Heart right ventricle (tissue), 16 donors: ENCODE results near the gene NETO1. TPM values are rescaled to one million over a fixed set of nuclear protein-coding genes. Genes with fewer than 3 reads are reported as not detected.

Source experiments
- ATAC-seq, 8 donors: fragments of 200-7000 bp; cut with Tn5 transposase; one replicate each; pipeline ENCODE4 v1.9.1; 2020; ENCODE audit warnings: mild to moderate bottlenecking in 8 of 8, moderate library complexity in 8 of 8, moderate number of reproducible peaks in 1 of 8
- DNase-seq, 2 donors: peaks; one replicate each; pipeline ENCODE4 v3.0.0-alpha.2; 2020
- H3K27ac ChIP-seq, 10 donors: fragments of 200-600 bp; sonication (generic) in 2 of 10; one replicate each; pipeline versions ENCODE4 v1.5.0 to v1.8.0; 2020 to 2022; ENCODE audit warnings: mild to moderate bottlenecking in 3 of 10
- H3K27me3 ChIP-seq, 7 donors: fragments of 200-600 bp; one replicate each; pipeline ENCODE4 v1.8.0; 2021 to 2022; ENCODE audit warnings: mild to moderate bottlenecking in 2 of 7
- H3K36me3 ChIP-seq, 9 donors: fragments of 200-600 bp; sonication (generic) in 1 of 9; one replicate each; pipeline versions ENCODE4 v1.5.0 to v1.8.0; 2020 to 2022; ENCODE audit warnings: mild to moderate bottlenecking in 2 of 9
- H3K4me1 ChIP-seq, 9 donors: fragments of 200-600 bp; sonication (generic) in 1 of 9; one replicate each; pipeline versions ENCODE4 v1.5.0 to v1.8.0; 2020 to 2022; ENCODE audit warnings: mild to moderate bottlenecking in 4 of 9
- H3K4me3 ChIP-seq, 10 donors: fragments of 200-600 bp; sonication (generic) in 2 of 10; one replicate each; pipeline versions ENCODE4 v1.5.0 to v1.8.0; 2020 to 2022; ENCODE audit warnings: mild to moderate bottlenecking in 7 of 10, moderate library complexity in 2 of 10
- H3K9me3 ChIP-seq, 11 donors: fragments of 200-600 bp in 10 of 11; sonication (generic) in 2 of 11; one replicate each; pipeline versions ENCODE4 v1.5.0 to v1.8.0; 2013 to 2022; ENCODE audit warnings: mild to moderate bottlenecking in 2 of 11, control low read depth in 1 of 11, moderate library complexity in 1 of 11
- CTCF ChIP-seq, 9 donors: fragments of 200-600 bp; sonication (generic) in 2 of 9; IDR thresholded peaks; one replicate each; pipeline versions ENCODE4 v1.5.0 to v1.8.0; 2021 to 2022; ENCODE audit warnings: antibody characterized with exemption in 9 of 9, mild to moderate bottlenecking in 5 of 9, moderate library complexity in 1 of 9
- WGBS, 2 donors: extraction: QIAGEN DNeasy Blood & Tissue Kit; methylation state at CpG; one replicate each; pipeline ENCODE4 v1.1.7; 2013; ENCODE audit warnings: inconsistent platforms in 1 of 2; 5-methylcytosine and 5-hydroxymethylcytosine counted together
- intact Hi-C, 10 donors: fragments of 100-400 bp; cut with DNase I; formaldehyde crosslinking; loops; one replicate each; pipeline versions ENCODE4 v1.11.1 to v1.14.2; 2022
- polyA plus RNA-seq, 2 donors: library from polyadenylated mRNA; stranded (reverse); fragments of 200-250 nt; gene quantifications; one replicate each; pipeline ENCODE4 v1.2.3, GENCODE V29; 2013
- total RNA-seq, 10 donors: library from RNA; stranded (reverse); fragmentation: NEBNext Ultra II Directional in 3 of 10; extraction: Animal tissue kit (Norgen Biotek cat#: 25700) in 3 of 10; gene quantifications; one replicate each; pipeline versions ENCODE4 v1.2.1 to v1.2.4, GENCODE V29; 2021 to 2023
- donor health status: Arrhythmogenic right ventricular cardiomyopathy.
- donor health status: ischemic (EF 13 %, LVEDD 7.1; RV severe dilation, severe dysfunction).
- donor health status: healthy with polysubstance abuse.
- donor health status: DM: no; HTN: yes; CAD: no.
- donor health status: DM: no; HTN: no; CAD: no.
- donor health status: ischemic (EF 25% LVEDD 6.9; RV normal size, moderate dysfunction).
- donor health status: ischemic (EF 25% LVEDD 5.7; RV mildly dilated, moderate dysfunction).
- donor health status: healthy.
- donor health status: DM: yes; HTN: yes; CAD: no.
- donor health status: Ischemic cardiomyopathy.
- donor health status: ischemic (EF 35%, LVEDD 5.7; RV mildly dilated, moderate dysfunction).
- donor health status: nonischemic (EF 11% LVEDD 7.7; RV severe dilation, severe dysfunction).
- donor health status: DM: yes; HTN: yes; CAD: no.
- donor health status: PGD.
- donor health status: ischemic (EF 29% LVEDD 5.4; RV normal size, mild dysfunction).
- donor health status: nonischemic (EF 23%, LVEDD 6.1; RV moderate dilation, normal function).

NETO1 gene
- total and polyA plus RNA-seq, 12 donors, result 0.07 to 0.78 (median 0.52) TPM; not detected in 6

DNA sequence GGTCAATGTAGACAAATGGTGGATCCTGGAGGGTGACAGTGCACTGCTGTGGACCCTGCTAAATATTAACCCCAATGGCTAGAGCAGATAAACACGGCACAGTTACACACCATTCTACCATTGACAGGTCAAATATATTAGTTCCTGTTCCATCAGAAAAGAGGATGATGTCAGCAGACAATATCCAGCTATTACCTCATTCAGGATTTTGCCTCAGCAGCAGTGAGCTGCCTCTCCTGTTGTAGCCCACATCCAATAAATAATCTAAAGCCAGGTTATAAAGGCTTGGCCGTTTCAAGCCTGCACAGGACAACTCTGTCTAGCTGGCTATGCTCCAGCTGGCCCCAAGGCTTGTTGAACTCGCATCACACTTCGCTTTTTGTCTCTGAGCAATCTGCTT, 31.6 kb upstream of the NETO1 start:
- no peak for ATAC-seq
- 64 to 66% methylated on average over 4 of the region's 4 CpGs for WGBS, 2 donors

DNA sequence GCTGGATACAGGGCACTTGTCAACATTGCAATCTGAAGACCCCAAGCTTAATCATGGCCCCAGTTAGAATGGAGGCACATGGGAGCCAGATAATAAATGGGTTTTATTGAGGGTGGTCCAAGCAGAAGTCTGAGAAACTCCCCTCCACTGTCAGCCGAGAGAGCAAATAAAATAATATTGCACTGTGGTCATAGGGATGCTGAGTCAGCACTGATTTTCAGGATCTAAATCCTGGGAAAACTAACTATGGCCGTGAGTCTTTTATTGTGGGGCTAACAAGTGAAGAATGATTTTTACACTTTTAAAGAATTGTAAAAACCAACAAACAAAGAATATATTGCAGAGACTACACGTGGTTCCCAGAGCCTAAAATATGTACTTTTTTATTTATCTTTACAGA, 31.1 kb upstream of the NETO1 start:
- 63 to 71% methylated on average over 3 of the region's 3 CpGs for WGBS, 2 donors
- H3K27me3 ChIP-seq, result no peaks in the 10 kb centered on the region
- TF ChIP-seq CTCF (IDR thresholded peaks at IDR 0.05), result no peak
- H3K4me1 ChIP-seq, result no peaks in the 10 kb centered on the region
- DNase-seq (no peak), ATAC-seq (no peak)
- intact Hi-C loops, result no loop called here
- no peak overlapping the region for H3K4me3 ChIP-seq
- no peaks in the 10 kb centered on the region for H3K9me3 ChIP-seq
- H3K27ac ChIP-seq, result no peak overlapping the region
- H3K36me3 ChIP-seq, result no peaks in the 10 kb centered on the region

More for the DNA sequence above, 31.6 kb upstream of the NETO1 start:
- Histone ChIP-seq H3K9me3 (no peaks in the 10 kb centered on the region), H3K4me3 (no peak overlapping the region), H3K36me3 (no peaks in the 10 kb centered on the region), H3K27ac (no peak overlapping the region), H3K4me1 (no peaks in the 10 kb centered on the region), H3K27me3 (no peaks in the 10 kb centered on the region)
- no peak for DNase-seq
- intact Hi-C loops, result no loop called here
- TF ChIP-seq CTCF (IDR thresholded peaks at IDR 0.05), result no peak

GRCh38 chr18:72895548-72895947, 27.8 kb upstream of the NETO1 start:
- ATAC-seq (no peak), DNase-seq (no peak)
- Histone ChIP-seq H3K9me3 (no peaks in the 10 kb centered on the region), H3K36me3 (no peaks in the 10 kb centered on the region), H3K27ac (no peak overlapping the region), H3K4me3 (no peak overlapping the region), H3K4me1 (no peaks in the 10 kb centered on the region), H3K27me3 (no peaks in the 10 kb centered on the region)
- no peak for TF ChIP-seq CTCF (IDR thresholded peaks at IDR 0.05)
- WGBS, 2 donors, result 57 to 65% methylated on average over 2 of the region's 2 CpGs
- intact Hi-C loops, result no loop called here

GRCh38 chr18:72878561-72878960, 10.8 kb upstream of the NETO1 start:
- DNase-seq (no peak), ATAC-seq (peak in 7 of 8 donors; percentile 46 to 86 (median 61))
- no peak overlapping the region for H3K4me3 ChIP-seq
- no peaks in the 10 kb centered on the region for H3K27me3 ChIP-seq
- no peaks in the 10 kb centered on the region for H3K4me1 ChIP-seq
- no peaks in the 10 kb centered on the region for H3K36me3 ChIP-seq
- intact Hi-C loops, result no loop called here
- WGBS, 2 donors, result 36 to 39% methylated on average over 3 of the region's 3 CpGs
- no peaks in the 10 kb centered on the region for H3K9me3 ChIP-seq
- no peak overlapping the region for H3K27ac ChIP-seq
- no peak for TF ChIP-seq CTCF (IDR thresholded peaks at IDR 0.05)
